AG10803 (cell line): ENCODE data around the gene OVCH2.
"Not testable (repeated sequence)": the region's sequence is repeated elsewhere in the genome, so short reads cannot be mapped to it uniquely, and the experiment has no call there.

ENCODE experiments used
- DNase-seq: peaks from one replicate; pipeline ENCODE4 v3.0.0; 2010; ENCODE audit warnings: low read depth
- H3K4me3 ChIP-seq: 2 replicates; pipeline ENCODE4 v1.5.1; 2011; ENCODE audit warnings: mild to moderate bottlenecking, low read length, control low read depth
- CTCF ChIP-seq: conservative IDR thresholded peaks from 2 replicates; pipeline ENCODE4 v1.5.1; 2011; ENCODE audit warnings: mild to moderate bottlenecking, low read length, control low read depth, inconsistent platforms

The OVCH2 gene

DNA sequence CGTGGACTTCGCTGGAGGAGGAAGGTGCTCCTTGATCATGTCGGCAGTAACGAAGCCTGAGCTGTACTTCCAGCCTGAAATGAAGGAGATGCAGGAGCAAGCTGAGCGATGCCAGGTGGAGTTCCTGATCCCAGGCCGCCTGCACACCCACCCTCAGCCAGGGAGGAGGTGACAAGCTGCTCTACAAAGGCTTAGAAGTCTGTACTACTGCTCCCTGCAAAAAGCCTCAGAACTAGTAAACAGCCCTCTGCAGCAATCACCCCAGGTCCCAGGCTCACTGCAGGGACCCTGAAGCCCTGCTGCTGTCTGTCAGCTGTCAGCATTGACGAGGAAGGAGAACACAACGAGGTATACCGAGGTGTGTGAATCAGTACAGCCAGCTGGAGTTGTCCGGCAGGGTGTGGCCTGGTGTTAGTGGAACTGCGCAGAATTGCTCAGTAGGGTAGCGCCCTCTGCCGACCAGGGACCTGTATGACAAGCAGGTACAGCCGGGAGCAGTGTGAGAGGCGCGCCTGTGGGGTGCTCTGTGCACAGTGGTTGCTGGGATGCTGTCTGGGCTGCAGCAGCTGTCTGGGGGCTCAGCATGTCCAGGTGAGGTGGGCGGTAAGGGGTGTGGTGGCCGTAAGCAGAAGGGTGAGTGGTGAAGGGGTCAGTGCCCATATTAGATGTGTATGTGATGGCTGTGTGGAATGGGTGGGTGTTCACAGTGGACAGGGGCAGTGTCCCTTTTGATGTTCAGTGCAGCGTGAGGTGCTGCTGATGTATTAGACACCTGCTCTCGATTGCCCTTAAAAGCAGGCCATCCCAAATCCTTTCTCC lies 40.6 kb downstream of the OVCH2 start:
- no peak overlapping the region for H3K4me3 ChIP-seq
- peak; percentile 75 for TF ChIP-seq CTCF
- DNase-seq = peak; percentile 47

DNA sequence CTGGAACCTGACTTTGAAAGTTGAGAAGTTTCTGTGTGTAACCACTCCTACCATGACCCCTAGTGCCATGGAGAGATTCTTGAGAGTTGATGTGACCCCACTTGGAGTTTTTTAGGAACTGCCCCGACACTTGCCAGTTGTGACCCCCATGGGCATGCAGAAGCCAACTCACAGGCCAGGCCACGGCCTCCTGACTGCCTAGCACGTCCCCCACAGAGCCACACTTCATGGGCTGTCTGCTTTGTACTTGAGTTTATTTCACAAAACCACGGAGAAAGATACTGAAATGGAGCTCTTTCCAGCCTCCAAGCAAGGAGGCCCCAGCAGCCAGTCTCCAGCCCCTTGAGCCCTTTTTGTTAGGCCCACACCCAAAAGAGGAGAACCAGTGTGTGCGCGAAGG lies 41.4 kb downstream of the OVCH2 start:
- no peak for DNase-seq
- TF ChIP-seq CTCF = no peak
- no peak overlapping the region for H3K4me3 ChIP-seq

- H3K4me3 ChIP-seq, DNase-seq: not testable (repeated sequence)
Observed at GRCh38 chr11:7663531-7663930, 42.7 kb downstream of the OVCH2 start.

DNA sequence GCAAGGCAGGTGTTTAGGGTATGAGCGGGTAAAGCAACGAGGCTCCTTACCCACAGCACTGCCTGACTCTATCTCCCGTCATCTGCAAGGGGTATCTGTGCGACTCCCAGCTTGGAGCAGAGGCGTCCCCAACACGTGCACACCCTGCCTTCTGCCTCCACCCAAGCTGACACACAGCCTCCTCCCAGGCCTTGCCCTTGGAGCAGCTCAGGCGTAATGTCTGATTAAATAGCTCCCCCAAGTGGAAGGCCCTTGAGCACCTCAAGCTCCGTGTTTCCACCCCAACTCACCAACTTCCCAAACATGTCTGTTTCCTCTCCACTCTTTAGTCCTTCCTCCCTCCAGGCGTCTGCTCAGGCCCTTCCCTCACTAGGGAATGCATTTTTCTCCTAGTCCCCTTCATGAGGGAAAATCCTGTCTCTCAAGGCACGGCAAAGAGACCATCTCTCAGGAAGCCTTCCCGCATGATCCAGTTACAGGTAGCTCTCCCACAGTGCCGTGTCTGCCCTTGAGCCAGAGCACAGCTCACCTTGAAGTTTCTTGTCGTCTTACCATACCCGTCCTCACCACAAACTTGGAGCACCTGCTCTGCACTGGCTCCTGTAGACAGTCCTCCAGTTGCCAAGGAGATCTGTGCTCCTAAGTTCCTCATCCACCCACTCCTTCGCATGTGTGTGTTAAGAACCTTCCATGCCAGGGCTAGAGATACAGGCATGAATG lies 48.8 kb downstream of the OVCH2 start:
- peak; percentile 78 for TF ChIP-seq CTCF
- no peak overlapping the region for H3K4me3 ChIP-seq
- peak; percentile 80 for DNase-seq

DNA sequence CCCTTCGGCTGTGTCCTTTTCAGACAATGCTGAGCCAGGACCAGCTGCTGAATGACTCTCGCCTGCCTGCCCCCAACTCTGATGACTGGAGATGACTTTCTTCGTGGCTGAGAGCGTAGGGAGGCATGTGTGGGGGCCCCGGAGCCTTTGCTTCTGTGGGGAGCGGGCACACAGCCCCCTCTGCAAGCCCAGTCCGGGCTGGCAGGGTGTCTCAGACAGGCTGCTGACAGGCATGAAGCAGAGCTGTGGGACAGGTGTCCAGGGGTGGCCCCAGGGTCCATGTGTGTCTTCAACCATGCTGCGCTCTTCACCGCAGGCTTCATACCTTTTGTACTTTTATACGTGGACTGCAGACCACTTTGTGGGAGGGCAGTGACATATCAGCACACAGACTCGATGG lies 49.6 kb downstream of the OVCH2 start:
- TF ChIP-seq CTCF = no peak

DNA sequence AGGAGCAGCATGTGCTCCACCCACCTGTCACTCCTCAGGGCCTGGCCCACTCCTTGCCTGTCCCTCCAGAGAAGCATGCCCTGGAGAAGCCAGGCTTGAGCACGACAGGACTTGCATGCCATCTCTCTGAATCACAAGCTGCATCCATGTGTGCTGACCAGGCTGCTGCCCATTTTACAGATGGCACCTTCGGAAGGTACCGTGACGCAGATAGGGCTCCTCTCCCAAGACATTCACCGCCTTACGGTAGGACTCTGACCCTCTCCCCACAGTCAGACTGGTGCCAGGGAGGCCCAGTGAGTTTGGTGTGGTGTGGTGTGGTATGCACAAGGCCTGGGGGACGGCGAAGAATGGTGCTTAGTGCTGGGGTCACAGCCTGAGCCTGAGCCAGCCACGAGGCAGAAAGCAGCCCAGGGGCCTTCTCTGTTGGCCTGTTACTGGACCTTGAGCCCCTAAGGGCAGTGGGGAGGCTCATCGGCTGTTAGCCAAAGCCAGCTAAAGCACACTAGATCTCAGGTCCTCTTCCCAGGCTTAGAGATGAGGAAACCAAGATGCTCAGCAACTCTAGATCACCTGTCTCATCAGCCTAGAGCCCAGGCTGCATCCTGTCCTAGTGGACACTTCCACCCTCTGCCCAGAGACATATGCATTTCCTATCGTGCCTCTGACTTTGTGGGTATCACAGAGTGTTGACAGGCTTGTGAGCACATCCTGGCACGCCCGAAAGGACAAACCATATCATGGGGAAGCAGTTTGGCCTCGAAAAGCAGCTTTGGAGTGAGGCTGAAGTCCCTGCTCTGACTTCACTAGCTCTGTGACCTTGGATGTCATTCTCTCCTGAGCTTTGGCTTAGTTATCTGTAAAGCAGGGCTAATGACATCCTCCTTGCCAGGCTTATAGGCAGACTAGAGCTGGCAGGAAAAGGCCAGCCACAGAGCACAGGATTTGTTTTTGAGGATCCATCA lies 50.7 kb downstream of the OVCH2 start:
- TF ChIP-seq CTCF = no peak
- no peak overlapping the region for H3K4me3 ChIP-seq
- no peak for DNase-seq

More for the DNA sequence above, 49.6 kb downstream of the OVCH2 start:
- H3K4me3 ChIP-seq = no peak overlapping the region
- DNase-seq = no peak

GRCh38 chr11:7654195-7654705 lies 52.0 kb downstream of the OVCH2 start:
- no peak for DNase-seq
- no peak for TF ChIP-seq CTCF
- H3K4me3 ChIP-seq = no peak overlapping the region
